Stimulated activated naive CD8-positive, alpha-beta T cell treated with anti-CD3 and anti-CD28 coated beads, Interleukin-15, Interleukin-2, amounts not matched to agents 100 ng/mL and 50 ng/mL, for 24 hours (primary cell): ENCODE results near the gene LSMEM2.
"Not testable (repeated sequence)": the region's sequence is repeated elsewhere in the genome, so short reads cannot be mapped to it uniquely, and the experiment has no call there.

ENCODE experiments used
- H3K27ac Mint-ChIP-seq: one replicate; pipeline ENCODE4 v1.8.0; 2021; ENCODE audit warnings: mild to moderate bottlenecking, mixed read lengths
- H3K27me3 Mint-ChIP-seq: one replicate; pipeline ENCODE4 v1.8.0; 2021; ENCODE audit warnings: mixed read lengths
- H3K36me3 Mint-ChIP-seq: one replicate; pipeline ENCODE4 v1.8.0; 2021; ENCODE audit warnings: low read depth, mixed read lengths
- H3K4me1 Mint-ChIP-seq: one replicate; pipeline ENCODE4 v1.8.0; 2021; ENCODE audit warnings: low read depth, mixed read lengths
- H3K4me3 Mint-ChIP-seq: one replicate; pipeline ENCODE4 v1.8.0; 2021; ENCODE audit warnings: mild to moderate bottlenecking, mixed read lengths
- H3K9me3 Mint-ChIP-seq: one replicate; pipeline ENCODE4 v1.8.0; 2021; ENCODE audit warnings: mixed read lengths

The LSMEM2 gene

DNA sequence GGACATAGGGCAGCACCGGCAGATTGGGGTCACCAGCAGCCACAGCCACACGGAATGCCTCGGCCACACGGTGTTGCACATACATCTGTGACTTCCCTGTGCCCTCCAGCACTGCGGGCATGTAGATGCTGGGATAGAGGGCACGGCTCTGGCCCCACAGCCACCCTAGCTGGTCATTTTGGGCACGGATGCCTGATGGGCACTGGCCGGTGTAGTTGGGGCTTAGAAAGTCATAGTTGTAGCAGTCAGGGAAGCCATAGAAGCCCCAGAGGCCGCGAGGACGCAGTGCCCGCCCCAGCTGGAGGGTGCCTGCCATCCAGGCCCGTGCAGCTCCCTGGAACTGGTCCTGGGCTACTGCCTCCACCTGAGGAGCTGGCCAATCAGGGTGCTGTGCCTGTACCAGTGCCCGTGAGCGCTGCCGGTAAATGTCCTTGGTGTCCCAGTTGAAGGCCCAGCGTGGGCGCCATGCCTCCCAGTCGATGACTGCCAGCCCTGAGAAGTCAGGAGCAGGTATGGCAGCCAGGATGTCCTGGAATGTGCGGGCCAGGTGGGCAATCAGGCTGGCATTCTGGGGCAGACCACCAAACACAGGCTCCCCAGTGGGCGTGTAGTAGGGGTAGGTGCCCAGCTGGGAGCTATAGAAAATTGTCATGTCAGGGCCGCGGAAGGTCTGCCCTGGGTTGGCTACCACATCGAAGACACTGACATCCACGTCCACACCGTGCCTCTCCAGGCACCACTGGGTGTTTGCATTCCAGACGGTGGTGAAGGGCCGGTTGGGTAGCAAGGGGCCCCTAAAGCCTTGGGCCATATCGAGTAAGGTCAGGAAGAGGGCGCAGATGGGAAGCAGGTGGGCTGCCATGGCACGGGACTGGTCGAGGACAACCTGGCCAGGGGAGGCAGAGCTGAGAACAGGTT, 23.5 kb downstream of the LSMEM2 start:
- Mint-ChIP-seq H3K4me3 (no peak overlapping the region), H3K4me1 (peaks cover 29% of the 10 kb centered on the region), H3K27ac (no peak overlapping the region), H3K36me3 (no peaks in the 10 kb centered on the region), H3K27me3 (no peaks in the 10 kb centered on the region), H3K9me3 (no peaks in the 10 kb centered on the region)

DNA sequence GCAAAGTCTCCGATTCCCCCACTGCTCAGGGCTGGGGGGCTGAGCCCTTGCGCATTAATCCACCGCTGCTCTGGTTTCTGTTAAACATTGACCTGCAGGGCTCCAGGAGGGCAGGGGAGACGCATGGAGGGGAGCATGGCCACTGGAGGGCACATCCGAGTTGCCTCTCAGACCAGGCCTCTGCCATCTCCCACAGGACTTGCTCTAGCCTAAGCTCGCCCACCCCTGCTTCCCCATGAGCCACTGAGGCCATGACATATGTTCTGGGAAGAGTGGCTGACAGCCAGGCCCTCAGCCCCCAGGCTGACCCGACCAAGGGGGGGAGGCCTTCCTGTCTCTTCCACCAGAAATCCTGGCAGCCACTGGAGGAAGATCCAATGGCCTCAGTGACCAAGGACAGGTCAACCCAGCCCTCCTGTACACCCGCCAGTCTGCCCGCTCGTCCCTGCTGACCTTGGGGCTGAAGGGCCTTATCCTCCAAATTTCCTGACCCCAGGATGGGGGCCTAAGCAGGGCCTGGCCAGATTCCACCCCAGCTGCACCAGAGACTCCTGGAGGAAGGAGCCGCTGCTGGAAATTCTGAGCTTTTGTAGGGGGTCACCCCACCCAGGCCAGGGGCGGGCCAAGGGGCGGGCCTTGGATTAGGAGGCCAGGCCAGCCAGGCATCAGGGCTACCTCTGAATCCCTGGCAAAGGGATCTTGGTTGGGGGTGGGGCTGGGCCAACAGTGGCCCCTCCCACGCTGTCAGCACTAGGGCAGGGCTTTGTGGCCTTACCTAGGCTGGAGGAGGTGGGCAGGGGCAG, 24.3 kb downstream of the LSMEM2 start, which contains the start of gene HYAL1:
HYAL1 (minus strand) TSS at position 562 of the 803 bp plus-strand sequence. CDS start 618 bp downstream, outside the sequence.
- no peaks in the 10 kb centered on the region for H3K27me3 Mint-ChIP-seq
- H3K4me1 Mint-ChIP-seq: peaks cover 25% of the 10 kb centered on the region
- H3K36me3 Mint-ChIP-seq: no peaks in the 10 kb centered on the region
- H3K27ac Mint-ChIP-seq: no peak within 1 kb of the TSS
- H3K4me3 Mint-ChIP-seq: no peak within 1 kb of the TSS
- H3K9me3 Mint-ChIP-seq: no peaks in the 10 kb centered on the region

DNA sequence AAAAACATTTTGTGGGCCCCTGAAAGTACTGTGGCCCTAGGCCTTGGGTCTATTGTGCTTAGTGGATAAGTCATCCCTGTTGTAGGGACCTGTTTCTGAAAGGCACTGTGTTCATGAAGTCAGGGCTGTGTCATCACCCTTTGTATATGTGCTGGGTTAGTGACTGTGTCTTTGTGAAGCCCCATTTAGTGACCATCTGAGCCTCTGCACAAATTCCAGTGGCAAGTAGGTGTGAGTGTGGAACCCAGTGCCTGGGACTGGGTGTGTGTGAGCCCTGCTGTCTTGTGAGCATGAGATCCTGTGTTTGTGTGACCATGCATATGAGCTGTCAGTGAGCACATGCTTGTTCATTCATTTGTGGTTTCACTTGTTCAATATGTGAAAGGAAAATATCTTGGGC, 25.7 kb downstream of the LSMEM2 start:
- Mint-ChIP-seq H3K4me1 (peaks cover 20% of the 10 kb centered on the region), H3K9me3 (no peaks in the 10 kb centered on the region), H3K27me3 (no peaks in the 10 kb centered on the region), H3K27ac (no peak overlapping the region), H3K4me3 (no peak overlapping the region), H3K36me3 (peaks cover 6% of the 10 kb centered on the region)

DNA sequence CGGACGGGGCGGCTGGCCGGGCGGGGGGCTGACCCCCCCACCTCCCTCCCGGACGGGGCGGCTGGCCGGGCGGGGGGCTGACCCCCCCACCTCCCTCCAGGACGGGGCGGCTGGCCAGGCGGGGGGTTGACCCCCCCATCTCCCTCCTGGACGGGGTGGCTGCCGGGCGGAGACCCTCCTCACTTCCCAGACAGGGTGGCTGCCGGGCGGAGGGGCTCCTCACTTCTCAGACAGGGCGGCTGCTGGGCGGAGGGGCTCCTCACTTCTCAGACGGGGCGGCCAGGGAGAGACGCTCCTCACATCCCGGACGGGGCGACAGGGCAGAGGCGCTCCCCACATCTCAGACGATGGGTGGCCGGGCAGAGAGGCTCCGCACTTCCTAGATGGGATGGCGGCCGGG, 33.2 kb downstream of the LSMEM2 start:
- peaks cover 10% of the 10 kb centered on the region for H3K36me3 Mint-ChIP-seq
- H3K4me3 Mint-ChIP-seq, H3K27ac Mint-ChIP-seq, H3K27me3 Mint-ChIP-seq, H3K4me1 Mint-ChIP-seq, H3K9me3 Mint-ChIP-seq: not testable (repeated sequence)

DNA sequence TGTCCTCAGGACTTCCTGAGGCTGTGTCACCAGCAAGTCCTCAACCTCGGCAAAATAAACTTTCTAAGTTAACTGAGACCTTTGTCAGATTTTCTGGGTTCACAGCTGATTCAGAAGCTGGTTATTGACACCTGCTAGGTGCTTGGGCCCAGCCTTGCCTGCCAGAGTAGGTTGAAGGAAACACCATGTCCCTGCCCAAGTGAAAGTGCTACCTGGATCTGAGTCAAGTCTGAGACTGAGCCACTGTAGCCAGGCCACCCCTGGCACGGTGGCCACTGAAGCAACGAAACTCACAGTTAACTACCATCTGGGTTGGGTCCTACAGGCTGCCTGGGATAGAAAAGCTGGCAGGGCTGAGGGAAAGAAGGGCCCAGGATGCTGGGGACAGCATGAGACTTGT, 35.5 kb downstream of the LSMEM2 start:
- no peaks in the 10 kb centered on the region for H3K27me3 Mint-ChIP-seq
- H3K4me1 Mint-ChIP-seq: peaks cover 25% of the 10 kb centered on the region
- no peak overlapping the region for H3K4me3 Mint-ChIP-seq
- H3K27ac Mint-ChIP-seq: no peak overlapping the region
- peaks cover 14% of the 10 kb centered on the region for H3K36me3 Mint-ChIP-seq
- no peaks in the 10 kb centered on the region for H3K9me3 Mint-ChIP-seq

DNA sequence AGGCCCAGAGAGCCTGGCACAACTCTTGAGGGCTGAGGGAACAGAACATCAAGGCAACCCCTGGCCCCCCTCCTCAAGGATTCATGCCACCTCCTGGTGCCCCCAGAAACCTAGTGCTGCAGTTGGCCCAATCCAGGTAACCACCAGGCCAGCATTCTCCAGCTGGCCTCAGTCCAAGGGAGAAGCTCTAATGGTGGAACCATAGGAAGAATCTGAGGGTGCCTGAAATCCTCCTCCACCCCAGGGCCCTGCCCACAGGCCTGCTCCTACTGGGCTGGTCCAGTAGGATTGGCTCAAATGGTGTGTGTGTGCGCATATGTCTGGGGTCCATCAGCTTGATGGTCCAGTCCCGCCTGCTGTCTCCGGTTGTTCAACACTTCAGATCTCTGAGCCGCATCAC, 35.9 kb downstream of the LSMEM2 start:
- H3K27me3 Mint-ChIP-seq: no peaks in the 10 kb centered on the region
- peaks cover 10% of the 10 kb centered on the region for H3K36me3 Mint-ChIP-seq
- H3K4me1 Mint-ChIP-seq: peaks cover 28% of the 10 kb centered on the region
- H3K4me3 Mint-ChIP-seq: no peak overlapping the region
- no peak overlapping the region for H3K27ac Mint-ChIP-seq
- H3K9me3 Mint-ChIP-seq: no peaks in the 10 kb centered on the region

DNA sequence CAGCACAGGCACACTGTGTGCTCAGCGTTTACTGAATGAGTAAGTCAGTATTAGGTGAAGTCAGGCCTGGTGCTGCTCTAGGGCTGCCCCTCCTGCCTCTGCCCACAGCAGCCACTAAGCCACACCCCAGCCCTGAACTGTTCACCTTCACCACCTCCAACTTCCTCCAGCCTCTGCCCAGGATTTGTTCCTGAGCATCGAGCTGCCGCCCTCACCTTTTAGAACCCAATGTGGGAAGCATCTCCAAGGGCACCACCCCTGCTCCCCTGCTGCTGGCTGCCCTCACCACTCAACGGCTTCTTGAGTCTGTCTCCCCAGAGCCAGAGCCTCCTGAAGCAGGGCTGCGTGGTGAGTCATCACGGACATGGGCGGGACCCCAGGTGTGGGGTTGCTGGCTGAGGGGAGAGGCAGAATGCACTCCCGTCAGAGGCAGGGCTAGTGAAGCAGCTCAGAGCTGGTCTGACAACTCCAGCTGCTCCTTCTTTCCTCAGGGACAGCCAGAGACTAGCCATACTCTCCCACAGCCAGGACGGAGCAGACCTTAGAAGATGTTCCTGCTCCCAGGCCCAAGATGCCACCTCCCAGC, 37.9 kb downstream of the LSMEM2 start:
- no peaks in the 10 kb centered on the region for H3K9me3 Mint-ChIP-seq
- H3K4me1 Mint-ChIP-seq: peaks cover 37% of the 10 kb centered on the region
- H3K27ac Mint-ChIP-seq: no peak overlapping the region
- peaks cover 8% of the 10 kb centered on the region for H3K36me3 Mint-ChIP-seq
- no peaks in the 10 kb centered on the region for H3K27me3 Mint-ChIP-seq
- H3K4me3 Mint-ChIP-seq: no peak overlapping the region

DNA sequence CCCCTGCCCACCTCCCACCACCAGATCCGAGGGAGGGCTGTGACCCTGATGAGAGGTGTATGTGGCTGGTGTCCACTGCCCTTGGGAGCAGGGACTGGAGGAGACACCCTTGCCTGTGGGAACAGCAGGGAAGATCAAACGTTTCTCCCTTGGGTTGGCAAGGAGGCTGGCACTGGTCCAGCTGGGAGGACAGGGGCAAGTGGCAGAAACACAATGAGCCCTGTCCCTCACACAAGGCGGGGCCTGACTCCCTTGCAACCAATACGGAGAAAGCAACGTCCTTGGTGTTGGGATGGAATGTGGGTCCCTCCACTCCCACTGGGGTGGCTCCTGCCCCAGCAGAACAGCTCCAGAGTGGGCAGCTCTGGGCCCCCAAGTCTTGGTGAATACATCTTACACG, 38.4 kb downstream of the LSMEM2 start:
- Mint-ChIP-seq H3K36me3 (peaks cover 8% of the 10 kb centered on the region), H3K9me3 (no peaks in the 10 kb centered on the region), H3K27me3 (no peaks in the 10 kb centered on the region), H3K27ac (no peak overlapping the region), H3K4me3 (no peak overlapping the region), H3K4me1 (peaks cover 37% of the 10 kb centered on the region)

DNA sequence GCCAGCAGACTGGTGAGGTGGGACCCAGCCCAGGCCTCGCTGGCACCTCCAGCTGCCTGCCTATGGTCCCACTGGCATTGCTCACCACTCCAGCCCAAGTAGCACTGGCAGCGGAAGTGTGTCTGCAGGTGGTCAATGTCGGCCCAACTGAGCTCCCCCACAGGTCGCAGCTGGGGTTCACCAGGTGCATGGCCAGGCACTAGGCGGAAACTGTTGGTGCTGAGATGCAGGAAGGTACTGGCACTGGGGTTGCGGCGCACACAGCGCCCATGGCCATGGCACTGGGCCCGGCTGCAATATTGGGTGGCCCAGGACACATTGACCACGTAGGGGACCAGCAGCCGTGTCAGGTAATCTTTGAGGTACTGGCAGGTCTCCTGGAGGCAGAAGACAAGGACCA, 39.3 kb downstream of the LSMEM2 start:
- H3K4me3 Mint-ChIP-seq: no peak overlapping the region
- H3K27ac Mint-ChIP-seq: no peak overlapping the region
- peaks cover 8% of the 10 kb centered on the region for H3K36me3 Mint-ChIP-seq
- no peaks in the 10 kb centered on the region for H3K9me3 Mint-ChIP-seq
- no peaks in the 10 kb centered on the region for H3K27me3 Mint-ChIP-seq
- H3K4me1 Mint-ChIP-seq: peaks cover 37% of the 10 kb centered on the region

DNA sequence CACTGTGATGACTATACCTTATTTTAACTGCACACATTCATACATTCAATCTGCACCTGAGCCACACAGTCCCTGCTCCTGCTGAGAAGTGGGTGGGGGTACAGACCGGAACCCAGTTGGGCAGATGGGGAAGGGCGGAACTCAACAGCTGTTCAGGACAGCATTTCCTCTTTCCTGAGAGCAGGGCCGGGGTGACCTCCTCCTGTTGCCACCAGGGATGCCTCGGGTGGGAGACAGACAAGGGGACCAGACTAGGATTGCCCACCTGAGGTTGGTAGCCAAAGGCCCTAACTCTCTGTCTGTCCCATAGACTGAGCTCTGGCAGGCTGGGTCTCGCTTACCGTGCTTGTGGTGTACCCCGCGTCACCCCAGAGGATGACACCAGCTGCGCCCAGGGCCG, 39.7 kb downstream of the LSMEM2 start:
- H3K9me3 Mint-ChIP-seq: no peaks in the 10 kb centered on the region
- no peak overlapping the region for H3K4me3 Mint-ChIP-seq
- peaks cover 37% of the 10 kb centered on the region for H3K4me1 Mint-ChIP-seq
- H3K27me3 Mint-ChIP-seq: no peaks in the 10 kb centered on the region
- H3K27ac Mint-ChIP-seq: no peak overlapping the region
- peaks cover 8% of the 10 kb centered on the region for H3K36me3 Mint-ChIP-seq

DNA sequence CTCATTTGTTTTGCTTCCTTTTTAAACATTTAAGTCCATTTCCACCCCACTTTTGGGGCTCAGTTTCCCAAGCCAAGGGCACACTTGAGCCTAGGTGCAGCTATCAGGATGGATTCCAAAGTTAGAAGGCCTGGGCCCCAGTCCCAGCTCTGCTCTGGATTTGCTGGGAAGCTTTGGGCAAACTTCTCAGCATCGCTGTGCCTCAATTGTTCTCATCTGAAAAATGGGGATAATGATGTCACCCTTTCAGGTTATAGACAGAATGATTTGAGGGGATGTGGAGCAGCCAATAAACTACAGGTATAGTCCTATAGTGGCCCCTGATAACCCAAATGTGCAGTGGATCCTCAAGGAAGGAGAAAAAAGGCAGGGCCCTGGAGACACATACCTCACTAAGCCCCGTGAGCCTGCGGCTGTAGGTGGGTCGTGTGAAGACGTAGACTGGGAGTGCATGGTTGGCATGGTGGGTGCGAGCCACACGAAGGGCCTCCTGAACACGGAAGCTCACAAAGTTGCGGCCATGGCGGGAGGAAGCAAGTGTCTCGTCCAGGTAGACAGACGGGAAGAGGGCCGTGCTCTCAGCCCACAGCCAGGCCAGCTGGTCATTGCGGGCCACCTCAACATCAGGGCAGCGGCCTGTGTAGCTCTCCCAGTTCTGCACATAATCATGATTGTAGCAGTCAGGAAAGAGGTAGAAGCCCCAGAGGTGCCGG, 40.5 kb downstream of the LSMEM2 start:
- no peaks in the 10 kb centered on the region for H3K27me3 Mint-ChIP-seq
- no peaks in the 10 kb centered on the region for H3K9me3 Mint-ChIP-seq
- H3K27ac Mint-ChIP-seq: no peak overlapping the region
- peaks cover 8% of the 10 kb centered on the region for H3K36me3 Mint-ChIP-seq
- peak overlapping the region; percentile 26 for H3K4me3 Mint-ChIP-seq
- peaks cover 37% of the 10 kb centered on the region for H3K4me1 Mint-ChIP-seq

DNA sequence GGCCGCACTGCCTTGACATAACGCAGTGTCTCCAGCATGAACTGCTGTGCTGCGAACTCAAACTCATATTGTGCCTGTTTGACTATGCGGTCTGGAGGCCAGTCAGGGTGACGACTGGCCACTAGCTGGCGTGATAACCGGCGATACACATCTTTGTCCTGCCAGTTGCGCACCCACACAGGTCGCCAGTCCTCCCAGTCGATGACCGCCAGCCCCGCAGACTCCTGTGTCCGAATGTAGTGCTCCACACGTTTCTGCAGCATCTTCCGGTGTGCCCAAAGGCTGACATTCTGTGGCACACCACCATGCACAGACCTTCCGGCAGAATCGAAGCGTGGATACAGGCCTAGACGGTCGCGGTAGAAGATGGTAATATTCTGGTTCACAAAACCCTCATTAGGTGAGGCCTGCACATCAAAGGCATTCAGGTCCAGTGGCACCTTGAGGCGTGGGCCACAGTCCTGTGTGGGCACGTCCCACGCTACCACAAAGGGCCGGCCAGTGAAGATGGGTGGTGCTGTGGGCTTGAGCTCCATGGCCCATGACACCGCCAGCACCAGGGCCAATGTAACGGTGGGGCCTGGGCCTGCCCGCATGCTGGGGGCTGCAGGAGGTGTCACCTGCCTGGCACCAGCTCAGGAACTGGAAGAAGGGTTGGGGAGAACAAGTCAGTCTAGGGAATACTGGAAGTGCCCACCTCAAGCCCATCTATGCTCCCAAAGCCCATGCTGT, 41.2 kb downstream of the LSMEM2 start:
- H3K36me3 Mint-ChIP-seq: peaks cover 8% of the 10 kb centered on the region
- H3K4me3 Mint-ChIP-seq: peak overlapping the region; percentile 91
- no peaks in the 10 kb centered on the region for H3K9me3 Mint-ChIP-seq
- H3K4me1 Mint-ChIP-seq: peaks cover 44% of the 10 kb centered on the region
- H3K27ac Mint-ChIP-seq: no peak overlapping the region
- H3K27me3 Mint-ChIP-seq: no peaks in the 10 kb centered on the region

DNA sequence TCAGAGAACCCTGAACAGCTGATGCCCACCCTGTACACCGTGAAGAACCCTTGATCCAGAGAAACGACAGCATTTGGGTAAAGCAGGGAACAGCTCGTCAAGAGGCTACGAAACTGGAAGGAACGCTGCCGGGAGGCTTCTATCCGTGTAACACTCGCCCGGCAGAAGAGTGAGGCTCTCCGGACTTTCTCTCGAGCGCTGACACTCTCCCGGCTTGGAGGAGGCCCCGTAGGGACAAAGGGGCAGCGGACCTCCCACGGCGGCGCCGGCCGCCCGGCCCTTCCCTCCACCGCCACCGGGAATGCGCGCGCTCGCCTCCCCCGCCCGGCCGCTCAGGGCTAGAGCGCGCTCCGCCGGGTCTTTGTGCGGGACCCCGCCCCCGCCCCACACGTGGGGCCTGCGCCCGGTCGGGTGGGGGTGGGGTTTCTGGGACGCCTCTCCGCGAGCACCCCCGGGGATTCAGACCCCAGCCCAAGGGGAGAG, 42.0 kb downstream of the LSMEM2 start:
- Mint-ChIP-seq H3K27me3 (no peaks in the 10 kb centered on the region), H3K4me1 (peaks cover 44% of the 10 kb centered on the region), H3K27ac (peak overlapping the region; percentile 40), H3K9me3 (no peaks in the 10 kb centered on the region), H3K4me3 (peak overlapping the region; percentile 91), H3K36me3 (peaks cover 8% of the 10 kb centered on the region)
